HEK293 (cell line): ENCODE measurements around the gene KCTD21.

Experiments used
- CTCF ChIA-PET: fragments of 350-600 bp; formaldehyde crosslinking; extraction: SDS; loops from one replicate; lab custom pipeline; 2021; ENCODE audit warnings: antibody characterized with exemption; lab: Yijun Ruan, JAX
- POLR2A ChIA-PET: fragments of 300-600 bp; formaldehyde crosslinking; extraction: SDS; loops from one replicate; lab custom pipeline; 2020; ENCODE audit warnings: antibody characterized with exemption, inconsistent platforms; lab: Yijun Ruan, JAX
- H3K27ac ChIP-seq: fragments of 200-500 bp; sonication (Bioruptor generic); 2 replicates; pipeline ENCODE4 v1.5.1; 2014; ENCODE audit warnings: low read depth, low read length, control low read depth, inconsistent platforms; ENCODE audit errors: extremely low read depth
- H3K36me3 ChIP-seq, 2 experiments: fragments of 200-500 bp in 1 of 2; sonication (Bioruptor generic) in 1 of 2; 1 replicate in 1 of 2; 2 replicates in 1 of 2; pipeline ENCODE4 v1.5.1; 2014 to 2017; ENCODE audit warnings: inconsistent platforms in 2 of 2, low read length in 2 of 2; ENCODE audit not compliant: control insufficient read depth in 2 of 2, insufficient read depth in 1 of 2
- H3K4me1 ChIP-seq: fragments of 200-500 bp; sonication (Bioruptor generic); 2 replicates; pipeline ENCODE4 v1.5.1; 2014; ENCODE audit warnings: mild to moderate bottlenecking, low read length, inconsistent platforms; ENCODE audit not compliant: control insufficient read depth, insufficient read depth
- H3K4me3 ChIP-seq: 2 replicates; pipeline ENCODE4 v1.5.1; 2011; ENCODE audit warnings: low read depth, mild to moderate bottlenecking, control low read depth, low read length, moderate library complexity
- H3K9me3 ChIP-seq: fragments of 200-500 bp; sonication (Bioruptor generic); 2 replicates; pipeline ENCODE4 v1.5.1; 2014; ENCODE audit warnings: low read depth, low read length, inconsistent platforms; ENCODE audit not compliant: control insufficient read depth, insufficient read depth
- BCL11A ChIP-seq: fragments of 450-650 bp; formaldehyde crosslinking; IDR thresholded peaks from 2 replicates; pipeline ENCODE4 v1.5.1; 2016; ENCODE audit warnings: low read depth, missing biosample characterization, missing genetic modification characterization
- HOXC10 ChIP-seq: sonication (generic); formaldehyde crosslinking; IDR thresholded peaks from 2 replicates; pipeline ENCODE4 v1.8.1; 2023; ENCODE audit warnings: mild to moderate bottlenecking, missing genetic modification reagents
- KLF7 ChIP-seq: fragments of 450-650 bp; formaldehyde crosslinking; IDR thresholded peaks from 2 replicates; pipeline ENCODE4 v1.5.1; 2016; ENCODE audit warnings: missing biosample characterization, missing genetic modification characterization, borderline replicate concordance
- SP7 ChIP-seq: fragments of 450-650 bp; formaldehyde crosslinking; IDR thresholded peaks from 2 replicates; pipeline ENCODE4 v1.5.1; 2016; ENCODE audit warnings: missing biosample characterization, missing genetic modification characterization
- YY1 ChIP-seq: fragments of 450-650 bp; formaldehyde crosslinking; IDR thresholded peaks from 2 replicates; pipeline ENCODE4 v1.5.1; 2018; ENCODE audit warnings: missing biosample characterization, missing genetic modification characterization
- ZEB2 ChIP-seq: fragments of 450-650 bp; formaldehyde crosslinking; IDR thresholded peaks from 2 replicates; pipeline ENCODE4 v1.5.1; 2016; ENCODE audit warnings: missing biosample characterization, missing genetic modification characterization
- ZFHX2 ChIP-seq: fragments of 450-650 bp; formaldehyde crosslinking; conservative IDR thresholded peaks from 2 replicates; pipeline ENCODE4 v1.5.1; 2016; ENCODE audit warnings: missing biosample characterization, missing genetic modification characterization
- ZNF121 ChIP-seq: fragments of 450-650 bp; formaldehyde crosslinking; IDR thresholded peaks from 2 replicates; pipeline ENCODE4 v1.5.1; 2016; ENCODE audit warnings: missing biosample characterization, missing genetic modification characterization
- ZNF133 ChIP-seq: fragments of 450-650 bp; formaldehyde crosslinking; IDR thresholded peaks from 2 replicates; pipeline ENCODE4 v1.5.1; 2016; ENCODE audit warnings: missing biosample characterization, missing genetic modification characterization
- ZNF157 ChIP-seq: fragments of 450-650 bp; formaldehyde crosslinking; IDR thresholded peaks from 2 replicates; pipeline ENCODE4 v1.5.1; 2016; ENCODE audit warnings: missing biosample characterization, missing genetic modification characterization
- ZNF302 ChIP-seq: fragments of 450-650 bp; formaldehyde crosslinking; IDR thresholded peaks from 2 replicates; pipeline ENCODE4 v1.5.1; 2016; ENCODE audit warnings: missing biosample characterization, missing genetic modification characterization, low read depth
- ZNF391 ChIP-seq: fragments of 450-650 bp; formaldehyde crosslinking; IDR thresholded peaks from 2 replicates; pipeline ENCODE4 v1.5.1; 2016; ENCODE audit warnings: low read depth, missing biosample characterization, missing genetic modification characterization, borderline replicate concordance
- ZNF48 ChIP-seq: fragments of 450-650 bp; formaldehyde crosslinking; IDR thresholded peaks from 2 replicates; pipeline ENCODE4 v1.5.1; 2016; ENCODE audit warnings: missing biosample characterization, missing genetic modification characterization
- ZNF521 ChIP-seq: fragments of 450-650 bp; formaldehyde crosslinking; IDR thresholded peaks from 2 replicates; pipeline ENCODE4 v1.5.1; 2017; ENCODE audit warnings: missing biosample characterization, mild to moderate bottlenecking, missing genetic modification characterization
- ZNF549 ChIP-seq: fragments of 450-650 bp; IDR thresholded peaks from 2 replicates; pipeline ENCODE4 v1.5.1; 2018; ENCODE audit warnings: missing biosample characterization, missing genetic modification characterization, mild to moderate bottlenecking, inconsistent platforms, moderate library complexity
- ZNF610 ChIP-seq: fragments of 450-650 bp; formaldehyde crosslinking; IDR thresholded peaks from 2 replicates; pipeline ENCODE4 v1.5.1; 2016; ENCODE audit warnings: missing biosample characterization, missing genetic modification characterization, borderline replicate concordance
- ZNF629 ChIP-seq: fragments of 450-650 bp; formaldehyde crosslinking; IDR thresholded peaks from 2 replicates; pipeline ENCODE4 v1.5.1; 2017; ENCODE audit warnings: missing biosample characterization, missing genetic modification characterization
- ZNF768 ChIP-seq: fragments of 450-650 bp; formaldehyde crosslinking; IDR thresholded peaks from 2 replicates; pipeline ENCODE4 v1.5.1; 2018; ENCODE audit warnings: missing biosample characterization, mild to moderate bottlenecking, missing genetic modification characterization
- ZNF837 ChIP-seq: fragments of 450-650 bp; formaldehyde crosslinking; IDR thresholded peaks from 2 replicates; pipeline ENCODE4 v1.5.1; 2016; ENCODE audit warnings: missing biosample characterization, missing genetic modification characterization
- ZSCAN16 ChIP-seq: fragments of 450-650 bp; formaldehyde crosslinking; IDR thresholded peaks from 2 replicates; pipeline ENCODE4 v1.5.1; 2016; ENCODE audit warnings: missing biosample characterization, missing genetic modification characterization
- TF ChIP-seq, protein P1 (sequence below): fragments of 450-650 bp; formaldehyde crosslinking; IDR thresholded peaks from 2 replicates; pipeline ENCODE4 v1.5.1; 2016; ENCODE audit warnings: missing biosample characterization, missing genetic modification characterization
- TF ChIP-seq, protein P2 (sequence below): fragments of 450-650 bp; formaldehyde crosslinking; optimal IDR thresholded peaks from 2 replicates; pipeline ENCODE3; 2016; ENCODE audit warnings: missing biosample characterization, mild to moderate bottlenecking, missing genetic modification characterization
- TF ChIP-seq, protein P3 (sequence below): fragments of 450-650 bp; formaldehyde crosslinking; IDR thresholded peaks from 2 replicates; pipeline ENCODE4 v1.5.1; 2016; ENCODE audit warnings: missing biosample characterization, missing genetic modification characterization
- TF ChIP-seq, protein P4 (sequence below): fragments of 450-650 bp; formaldehyde crosslinking; IDR thresholded peaks from 2 replicates; pipeline ENCODE4 v1.5.1; 2016; ENCODE audit warnings: missing biosample characterization, missing genetic modification characterization

The KCTD21 gene

DNA sequence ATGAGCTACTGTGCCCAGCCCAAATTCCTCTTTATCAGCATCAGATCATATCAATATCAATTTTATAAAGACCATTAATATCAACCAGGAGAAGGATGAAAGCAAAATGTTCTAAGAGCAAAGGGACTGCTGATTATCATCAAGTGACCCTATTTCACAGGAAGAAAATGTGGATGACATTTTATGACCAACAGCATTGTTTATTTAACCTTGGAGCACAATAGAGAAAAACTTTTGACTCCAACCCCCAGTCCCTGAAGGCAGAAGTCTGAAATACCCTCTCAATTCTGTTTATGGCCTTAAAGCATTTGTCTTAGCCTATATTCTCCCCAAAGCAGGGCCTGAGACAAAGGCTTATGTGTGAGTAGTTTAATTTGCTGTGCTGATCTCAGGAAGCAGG is 37.7 kb downstream of the KCTD21 start:
- Histone ChIP-seq H3K27ac (no peak overlapping the region), H3K9me3 (no peaks in the 10 kb centered on the region), H3K4me3 (no peak overlapping the region), H3K36me3 (peaks cover 0 to 8% of the 10 kb centered on the region in 2 experiments; a peak in 1 of 3 replicates), H3K4me1 (no peaks in the 10 kb centered on the region)
- TF ChIP-seq, protein P1, sequence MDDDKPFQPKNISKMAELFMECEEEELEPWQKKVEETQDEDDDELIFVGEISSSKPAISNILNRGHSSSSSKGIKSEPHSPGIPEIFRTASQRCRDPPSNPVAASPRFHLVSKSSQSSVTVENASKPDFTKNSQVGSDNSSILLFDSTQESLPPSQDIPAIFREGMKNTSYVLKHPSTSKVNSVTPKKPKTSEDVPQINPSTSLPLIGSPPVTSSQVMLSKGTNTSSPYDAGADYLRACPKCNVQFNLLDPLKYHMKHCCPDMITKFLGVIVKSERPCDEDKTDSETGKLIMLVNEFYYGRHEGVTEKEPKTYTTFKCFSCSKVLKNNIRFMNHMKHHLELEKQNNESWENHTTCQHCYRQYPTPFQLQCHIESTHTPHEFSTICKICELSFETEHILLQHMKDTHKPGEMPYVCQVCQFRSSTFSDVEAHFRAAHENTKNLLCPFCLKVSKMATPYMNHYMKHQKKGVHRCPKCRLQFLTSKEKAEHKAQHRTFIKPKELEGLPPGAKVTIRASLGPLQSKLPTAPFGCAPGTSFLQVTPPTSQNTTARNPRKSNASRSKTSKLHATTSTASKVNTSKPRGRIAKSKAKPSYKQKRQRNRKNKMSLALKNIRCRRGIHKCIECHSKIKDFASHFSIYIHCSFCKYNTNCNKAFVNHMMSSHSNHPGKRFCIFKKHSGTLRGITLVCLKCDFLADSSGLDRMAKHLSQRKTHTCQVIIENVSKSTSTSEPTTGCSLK (tag by site-specific recombination) = no peak
- no peak for TF ChIP-seq ZNF521 (tag by site-specific recombination)
- TF ChIP-seq ZNF549 (tag by site-specific recombination) = no peak
- no peak for TF ChIP-seq ZSCAN16 (tag by site-specific recombination)
- no peak for TF ChIP-seq ZNF629 (tag by site-specific recombination)
- TF ChIP-seq HOXC10 (CRISPR knock-in tag) = no peak
- TF ChIP-seq ZNF133 (tag by site-specific recombination) = no peak
- TF ChIP-seq ZNF391 (tag by site-specific recombination) = no peak
- no peak for TF ChIP-seq ZNF837 (tag by site-specific recombination)
- TF ChIP-seq, protein P2, sequence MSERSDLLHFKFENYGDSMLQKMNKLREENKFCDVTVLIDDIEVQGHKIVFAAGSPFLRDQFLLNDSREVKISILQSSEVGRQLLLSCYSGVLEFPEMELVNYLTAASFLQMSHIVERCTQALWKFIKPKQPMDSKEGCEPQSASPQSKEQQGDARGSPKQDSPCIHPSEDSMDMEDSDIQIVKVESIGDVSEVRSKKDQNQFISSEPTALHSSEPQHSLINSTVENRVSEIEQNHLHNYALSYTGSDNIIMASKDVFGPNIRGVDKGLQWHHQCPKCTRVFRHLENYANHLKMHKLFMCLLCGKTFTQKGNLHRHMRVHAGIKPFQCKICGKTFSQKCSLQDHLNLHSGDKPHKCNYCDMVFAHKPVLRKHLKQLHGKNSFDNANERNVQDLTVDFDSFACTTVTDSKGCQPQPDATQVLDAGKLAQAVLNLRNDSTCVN = no peak
- no peak for TF ChIP-seq ZNF302
- TF ChIP-seq ZFHX2 (tag by site-specific recombination) = no peak
- TF ChIP-seq KLF7 = no peak
- ChIA-PET CTCF (interaction anchor here (0.5 to 1.2 kb wide), 2 partner anchors 490 to 707 kb away, joined by 3 to 4 read pairs; no protein-coding TSS in a partner anchor), POLR2A (interaction anchor here (0.6 kb wide), 1 partner anchor 11 kb away, joined by 3 read pairs; the partner anchor contains the start of gene ALG8)

DNA sequence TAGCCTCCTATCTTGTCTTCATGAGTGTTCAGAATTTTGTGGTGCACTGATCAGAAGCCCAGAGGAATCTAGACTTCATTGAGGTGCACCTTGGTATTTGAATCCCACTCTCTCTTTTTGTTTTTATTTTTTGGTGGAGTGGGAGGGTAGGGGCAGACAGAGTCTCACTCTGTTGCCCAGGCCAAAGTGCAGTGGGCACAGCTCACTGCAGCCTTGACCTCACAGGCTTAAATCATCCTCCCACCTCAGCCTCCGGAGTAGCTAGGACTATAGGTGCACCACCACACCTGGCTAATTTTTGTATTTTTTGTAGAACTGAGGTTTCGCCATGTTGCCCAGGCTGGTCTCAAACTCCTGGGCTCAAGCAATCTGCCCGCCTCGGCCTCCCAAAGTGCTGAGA is 38.1 kb downstream of the KCTD21 start:
- peaks cover 0 to 8% of the 10 kb centered on the region in 2 experiments; a peak in 1 of 3 replicates for H3K36me3 ChIP-seq
- no peaks in the 10 kb centered on the region for H3K4me1 ChIP-seq
- TF ChIP-seq, protein P3, sequence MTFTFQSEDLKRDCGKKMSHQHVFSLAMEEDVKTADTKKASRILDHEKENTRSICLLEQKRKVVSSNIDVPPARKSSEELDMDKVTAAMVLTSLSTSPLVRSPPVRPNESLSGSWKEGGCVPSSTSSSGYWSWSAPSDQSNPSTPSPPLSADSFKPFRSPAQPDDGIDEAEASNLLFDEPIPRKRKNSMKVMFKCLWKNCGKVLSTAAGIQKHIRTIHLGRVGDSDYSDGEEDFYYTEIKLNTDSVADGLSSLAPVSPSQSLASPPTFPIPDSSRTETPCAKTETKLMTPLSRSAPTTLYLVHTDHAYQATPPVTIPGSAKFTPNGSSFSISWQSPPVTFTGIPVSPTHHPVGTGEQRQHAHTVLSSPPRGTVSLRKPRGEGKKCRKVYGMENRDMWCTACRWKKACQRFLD (tag by site-specific recombination) = no peak
- TF ChIP-seq ZNF121 (tag by site-specific recombination) = no peak
- no peak for TF ChIP-seq YY1 (tag by site-specific recombination)
- no peak for TF ChIP-seq SP7 (tag by site-specific recombination)
- TF ChIP-seq ZEB2 (tag by site-specific recombination) = no peak
- TF ChIP-seq ZNF48 (tag by site-specific recombination) = no peak
- no peak for TF ChIP-seq ZNF157 (tag by site-specific recombination)
- no peak for TF ChIP-seq ZNF768 (tag by site-specific recombination)
- TF ChIP-seq BCL11A (tag by site-specific recombination) = no peak
- TF ChIP-seq, protein P4, sequence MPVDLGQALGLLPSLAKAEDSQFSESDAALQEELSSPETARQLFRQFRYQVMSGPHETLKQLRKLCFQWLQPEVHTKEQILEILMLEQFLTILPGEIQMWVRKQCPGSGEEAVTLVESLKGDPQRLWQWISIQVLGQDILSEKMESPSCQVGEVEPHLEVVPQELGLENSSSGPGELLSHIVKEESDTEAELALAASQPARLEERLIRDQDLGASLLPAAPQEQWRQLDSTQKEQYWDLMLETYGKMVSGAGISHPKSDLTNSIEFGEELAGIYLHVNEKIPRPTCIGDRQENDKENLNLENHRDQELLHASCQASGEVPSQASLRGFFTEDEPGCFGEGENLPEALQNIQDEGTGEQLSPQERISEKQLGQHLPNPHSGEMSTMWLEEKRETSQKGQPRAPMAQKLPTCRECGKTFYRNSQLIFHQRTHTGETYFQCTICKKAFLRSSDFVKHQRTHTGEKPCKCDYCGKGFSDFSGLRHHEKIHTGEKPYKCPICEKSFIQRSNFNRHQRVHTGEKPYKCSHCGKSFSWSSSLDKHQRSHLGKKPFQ (tag by site-specific recombination) = no peak
- no peak for TF ChIP-seq ZNF610 (tag by site-specific recombination)
- H3K9me3 ChIP-seq = no peaks in the 10 kb centered on the region
- H3K27ac ChIP-seq = no peak overlapping the region
- H3K4me3 ChIP-seq = no peak overlapping the region
- CTCF ChIA-PET = interaction anchor here (0.5 to 1.2 kb wide), 3 partner anchors 104 to 707 kb away, joined by 3 to 4 read pairs (median 3); no protein-coding TSS in a partner anchor
- POLR2A ChIA-PET = interaction anchor here (0.6 kb wide), 1 partner anchor 11 kb away, joined by 3 read pairs; the partner anchor contains the start of gene ALG8
